Kidney tubule cell (primary cell): ENCODE data around the gene ANKRD33B.
"Not testable (repeated sequence)": the region's sequence is repeated elsewhere in the genome, so short reads cannot be mapped to it uniquely, and the experiment has no call there.

Experiments used
- DNase-seq: peaks from one replicate; pipeline ENCODE4 v3.0.0-alpha.2; 2018; ENCODE audit warnings: low spot score

Gene ANKRD33B

GRCh38 chr5:10621832-10622231 is 58.0 kb downstream of the ANKRD33B start:
- no peak for DNase-seq

DNA sequence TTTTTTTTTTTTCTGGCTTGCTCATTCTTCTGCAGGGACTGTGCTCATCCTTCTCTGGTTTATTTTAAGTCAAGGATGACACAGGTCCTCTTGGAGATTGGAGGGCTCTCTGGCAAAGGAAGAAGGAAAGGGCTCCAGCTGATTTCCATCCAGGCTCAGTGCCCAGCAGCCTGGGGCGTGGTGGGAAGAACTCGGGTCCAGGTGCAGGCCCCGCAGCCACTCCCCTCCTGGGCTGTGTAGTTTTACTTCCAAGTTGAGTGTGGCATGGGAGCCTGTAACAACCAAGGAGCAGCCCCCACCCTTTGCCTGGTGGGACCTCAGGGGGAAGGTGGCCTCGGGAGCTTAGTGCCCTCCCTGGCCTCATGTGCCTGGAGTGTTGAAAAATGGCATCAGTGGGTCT is 58.9 kb downstream of the ANKRD33B start:
- no peak for DNase-seq

GRCh38 chr5:10623305-10623910 is 59.5 kb downstream of the ANKRD33B start:
- DNase-seq, result no peak

- no peak for DNase-seq
Observed at GRCh38 chr5:10624206-10624605, 60.3 kb downstream of the ANKRD33B start.

DNA sequence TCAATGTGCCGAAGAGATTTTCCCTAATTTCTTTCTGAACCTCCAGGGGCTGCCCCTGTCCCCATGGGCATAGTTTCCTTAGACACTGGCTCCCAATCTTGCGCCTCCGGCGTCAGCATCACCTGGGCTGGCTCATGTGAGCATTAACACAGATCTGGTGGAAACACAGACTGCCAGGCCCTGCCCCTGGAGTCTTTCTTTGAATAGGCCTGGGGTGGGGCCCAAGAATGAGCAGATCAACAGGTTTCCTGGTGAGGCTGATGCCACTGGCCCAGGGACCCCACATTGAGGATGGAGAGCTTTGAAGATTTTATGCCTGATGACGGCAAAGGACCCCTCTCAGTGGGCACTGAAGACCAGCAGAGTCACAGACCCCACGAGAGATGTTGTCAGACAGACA is 60.8 kb downstream of the ANKRD33B start:
- DNase-seq, result no peak

DNA sequence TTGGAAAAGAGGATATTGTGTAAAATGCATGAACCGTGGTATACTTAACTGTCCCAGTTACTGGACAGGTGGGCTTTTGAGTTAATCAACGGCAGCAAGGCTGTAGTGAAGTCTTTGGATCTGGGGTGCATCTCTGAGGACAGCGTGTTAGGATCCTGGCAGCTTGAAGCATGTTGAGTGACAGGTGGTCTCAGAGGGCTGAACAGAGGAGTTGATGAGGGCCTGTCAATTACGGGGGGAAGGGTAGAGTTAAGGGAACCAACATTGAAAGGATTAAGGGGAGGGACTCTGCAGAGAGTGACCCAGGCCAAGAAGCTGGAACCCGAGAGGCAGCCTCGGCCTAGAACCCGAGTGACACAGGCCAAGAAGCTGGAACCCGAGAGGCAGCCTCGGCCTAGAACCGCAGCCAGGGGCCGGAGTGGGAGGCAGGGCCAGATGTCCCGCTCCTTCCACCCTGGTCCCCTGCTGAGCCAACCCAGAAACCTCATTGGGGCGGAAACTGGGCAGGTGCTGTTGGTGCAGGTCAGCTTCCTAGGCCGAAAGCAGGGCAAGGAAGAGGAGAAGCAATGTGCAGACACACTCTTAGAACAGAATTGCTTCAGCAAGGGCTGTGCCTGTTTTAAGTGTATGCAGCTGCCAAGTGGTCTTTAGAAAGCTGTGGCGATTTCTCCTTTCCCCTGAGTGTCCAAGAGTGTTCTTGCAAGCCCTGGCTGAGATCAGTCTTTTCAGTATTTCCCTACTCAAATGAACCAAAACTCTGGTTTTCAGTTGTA is 62.0 kb downstream of the ANKRD33B start:
- DNase-seq, result no peak

- DNase-seq, result no peak
Observed at GRCh38 chr5:10626473-10627013, 62.7 kb downstream of the ANKRD33B start.

DNA sequence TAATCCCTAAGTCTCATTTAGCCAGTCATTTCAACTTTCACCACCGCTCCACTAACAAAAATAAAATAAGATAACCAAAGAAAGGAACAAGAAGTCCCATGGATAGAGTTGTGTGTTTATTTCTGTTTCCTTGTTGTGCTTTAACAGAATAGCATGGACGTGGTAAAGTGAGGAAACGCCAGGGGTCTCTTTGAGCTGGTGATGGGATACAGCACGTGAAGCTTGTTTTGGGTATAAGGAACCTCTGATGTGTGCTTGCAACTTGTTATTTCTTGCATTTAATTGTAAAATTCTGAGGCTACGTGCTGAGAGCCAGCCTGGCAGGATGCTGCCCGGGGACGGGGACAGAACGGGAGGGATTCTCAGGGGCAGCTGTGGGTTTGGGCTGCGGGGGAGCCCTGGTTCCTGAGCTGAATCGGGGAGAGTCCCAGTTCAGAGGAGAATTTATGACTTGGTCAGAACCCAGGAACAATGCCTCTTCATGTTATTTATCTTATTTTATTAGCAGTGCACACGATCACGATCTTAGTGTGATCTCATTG is 63.4 kb downstream of the ANKRD33B start:
- no peak for DNase-seq

GRCh38 chr5:10628601-10629000 is 64.7 kb downstream of the ANKRD33B start:
- no peak for DNase-seq

DNA sequence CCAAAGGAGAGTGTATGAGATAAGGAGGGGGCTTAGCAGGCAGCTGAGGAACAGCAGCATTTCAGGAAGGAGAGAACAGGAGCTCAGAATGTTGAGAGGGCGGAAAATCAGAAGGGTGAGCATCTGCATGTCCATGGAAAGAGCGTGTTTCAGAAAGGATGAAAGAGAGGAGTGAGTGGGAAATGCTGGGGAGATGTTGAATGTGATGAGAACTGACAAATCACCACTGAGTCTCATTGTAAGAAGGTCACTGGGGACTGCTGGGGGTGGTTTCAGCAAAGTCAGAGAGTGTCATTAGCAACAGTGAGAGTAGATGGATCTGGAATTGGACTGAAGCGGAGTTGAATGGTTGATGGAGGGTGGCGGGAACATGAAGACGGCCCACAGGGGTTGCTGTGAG is 65.8 kb downstream of the ANKRD33B start:
- no peak for DNase-seq

- DNase-seq, result no peak
Observed at GRCh38 chr5:10630126-10630525, 66.3 kb downstream of the ANKRD33B start.

DNA sequence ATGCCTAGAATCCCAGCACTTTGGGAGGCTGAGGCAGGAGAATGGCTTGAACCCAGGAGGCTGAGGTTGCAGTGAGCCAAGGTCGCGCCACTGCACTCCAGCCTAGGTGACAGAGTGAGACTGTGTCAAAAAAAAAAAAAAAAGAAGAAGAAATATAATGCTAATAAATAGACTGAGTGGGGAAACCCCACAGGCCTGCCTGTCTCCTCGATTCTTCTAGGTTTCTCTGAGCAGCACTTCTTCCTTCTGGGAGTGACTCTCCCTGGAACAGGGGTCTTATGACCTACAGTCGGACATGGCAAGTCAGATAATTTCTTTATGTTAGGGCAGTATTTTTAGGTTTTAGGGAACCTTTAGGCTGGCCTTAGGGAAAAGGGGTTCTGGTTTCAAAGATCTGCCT is 66.9 kb downstream of the ANKRD33B start:
- DNase-seq, result not testable (repeated sequence)

DNA sequence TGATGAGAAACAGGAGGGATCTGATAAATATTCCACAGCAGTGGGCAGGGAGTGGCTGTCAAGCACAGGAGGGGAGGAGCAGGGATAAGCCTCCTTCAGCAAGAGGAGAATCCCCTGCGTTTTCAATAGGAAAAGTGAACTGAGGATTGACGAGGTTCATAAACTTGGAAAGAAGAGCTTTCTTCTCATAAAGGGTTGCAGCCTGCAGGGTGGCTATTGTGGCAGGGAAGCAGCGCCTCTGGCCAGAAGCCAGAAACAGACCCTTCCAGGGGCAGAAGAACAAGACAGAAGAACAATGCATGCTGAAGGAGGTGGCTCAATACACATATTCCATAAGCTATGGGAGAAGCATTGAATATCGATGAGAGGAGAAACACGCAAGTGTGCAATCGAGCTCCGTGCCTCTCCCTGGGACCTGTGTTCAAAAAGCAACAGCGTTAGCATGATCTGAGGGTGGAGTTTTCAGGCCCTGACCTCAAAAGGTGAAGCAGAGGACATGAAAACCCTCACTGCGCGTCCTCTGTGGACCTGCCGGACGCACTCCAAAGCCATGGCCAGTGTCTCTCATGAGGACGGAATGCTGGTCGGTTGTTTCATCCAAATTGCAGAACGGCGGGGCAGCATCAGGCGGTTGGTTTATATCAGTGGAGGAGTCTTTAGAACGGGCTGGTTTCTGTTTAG is 67.6 kb downstream of the ANKRD33B start:
- DNase-seq, result no peak

DNA sequence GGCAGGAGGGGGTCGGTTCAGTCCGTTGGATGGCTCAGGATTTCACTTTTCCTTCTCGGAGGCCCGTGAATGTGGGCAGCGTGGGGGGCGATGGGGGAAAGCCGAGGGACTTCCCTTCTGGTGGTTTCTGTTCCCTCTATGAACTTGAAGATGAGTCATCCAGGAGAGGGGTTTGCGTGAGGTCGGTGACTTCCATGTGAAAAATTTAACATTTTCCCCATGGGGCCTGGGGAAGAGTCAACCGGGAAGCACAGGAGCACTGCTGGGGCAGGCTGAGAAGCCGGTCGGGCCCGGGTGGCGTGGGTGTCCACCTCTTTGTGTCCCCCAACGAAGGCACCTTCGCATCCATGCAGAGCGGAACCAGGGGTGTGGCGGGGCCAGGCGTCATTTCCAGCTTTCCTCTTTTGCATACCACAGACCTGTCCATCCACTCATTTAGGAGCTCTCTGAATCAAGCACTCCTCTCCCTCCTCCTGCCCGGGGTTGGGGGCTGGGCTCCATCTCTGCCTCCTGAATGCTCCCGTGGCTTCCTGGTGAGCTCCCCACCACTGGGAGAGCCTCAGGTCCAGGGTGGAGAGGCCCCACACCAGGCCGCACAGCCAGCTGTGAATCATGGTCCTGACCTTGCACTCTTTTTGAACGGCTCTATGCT is 68.4 kb downstream of the ANKRD33B start:
- peak; percentile 75 for DNase-seq

GRCh38 chr5:10633271-10634049 is 69.6 kb downstream of the ANKRD33B start:
- DNase-seq, result no peak

DNA sequence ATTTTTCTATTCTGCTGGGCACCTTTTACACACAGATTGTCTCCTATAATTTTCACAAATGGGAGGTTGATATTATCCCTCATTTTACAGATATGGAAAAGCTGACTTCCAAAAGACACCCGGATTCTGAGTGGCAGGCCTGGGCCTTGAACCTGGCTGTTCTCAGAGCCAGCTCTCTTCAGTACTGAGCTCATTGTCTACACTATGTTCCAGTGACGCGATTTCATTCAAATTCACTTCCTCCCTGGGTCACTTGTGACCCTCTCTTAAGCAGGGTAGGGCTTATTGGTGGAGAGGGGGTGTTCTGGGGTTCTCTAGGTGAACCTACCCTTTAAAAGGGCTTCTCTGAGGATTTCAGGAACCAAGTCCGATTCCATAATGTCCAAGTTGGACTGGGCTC is 70.2 kb downstream of the ANKRD33B start:
- no peak for DNase-seq

GRCh38 chr5:10634562-10634961 is 70.7 kb downstream of the ANKRD33B start:
- DNase-seq, result no peak

DNA sequence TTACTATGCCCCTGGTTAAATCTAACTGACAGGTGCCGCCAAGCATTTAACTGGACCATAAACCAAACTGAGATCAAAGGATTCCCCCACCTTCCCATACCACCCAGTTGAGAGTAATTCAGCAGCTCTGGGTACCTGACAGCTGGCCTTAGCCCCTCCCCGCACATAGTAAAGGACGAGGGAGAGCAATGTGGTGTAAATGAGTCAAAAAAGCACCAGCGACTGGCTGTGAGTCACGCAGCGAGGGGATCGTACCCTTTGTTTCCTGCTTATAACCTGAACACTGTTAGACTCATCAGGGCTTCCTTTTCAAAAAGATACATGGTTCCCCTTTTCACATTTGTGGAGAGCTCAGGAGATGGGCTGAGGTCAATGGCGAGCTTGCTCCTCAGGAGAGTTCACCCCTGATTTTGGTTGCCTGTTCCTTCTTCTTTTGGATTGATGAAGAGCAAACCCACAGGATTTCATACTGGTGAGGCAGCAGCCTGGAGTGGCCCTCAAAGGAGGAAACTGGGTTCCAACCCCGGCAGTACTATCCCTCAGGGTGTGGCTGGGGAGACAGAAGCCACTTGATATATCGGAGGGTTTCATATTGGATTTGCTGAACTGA is 71.5 kb downstream of the ANKRD33B start:
- DNase-seq, result peak; percentile 86

DNA sequence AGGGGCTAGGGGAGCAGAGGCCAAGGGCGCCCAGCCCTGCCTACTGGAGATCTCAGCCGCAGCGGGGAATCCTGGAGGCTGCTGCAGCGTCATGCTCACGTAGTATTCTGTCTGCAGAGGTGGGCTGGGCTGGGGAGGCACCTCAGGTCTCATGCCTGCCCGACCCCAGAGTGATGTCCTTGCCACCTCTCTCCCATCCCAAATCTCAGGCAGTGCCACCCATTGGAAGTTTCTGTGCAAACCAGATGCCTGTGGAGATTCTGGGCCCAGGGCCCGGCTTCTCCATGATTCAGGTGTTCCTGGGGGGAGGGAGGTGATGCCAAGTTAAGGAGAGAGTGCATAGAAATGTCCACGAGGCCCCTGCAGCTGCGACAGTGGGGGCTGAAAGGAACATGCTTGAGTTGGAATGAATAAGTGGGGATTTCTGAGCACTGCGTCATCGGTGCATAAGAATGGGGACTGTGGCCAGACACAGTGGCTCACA is 72.0 kb downstream of the ANKRD33B start:
- peak; percentile 71 for DNase-seq

DNA sequence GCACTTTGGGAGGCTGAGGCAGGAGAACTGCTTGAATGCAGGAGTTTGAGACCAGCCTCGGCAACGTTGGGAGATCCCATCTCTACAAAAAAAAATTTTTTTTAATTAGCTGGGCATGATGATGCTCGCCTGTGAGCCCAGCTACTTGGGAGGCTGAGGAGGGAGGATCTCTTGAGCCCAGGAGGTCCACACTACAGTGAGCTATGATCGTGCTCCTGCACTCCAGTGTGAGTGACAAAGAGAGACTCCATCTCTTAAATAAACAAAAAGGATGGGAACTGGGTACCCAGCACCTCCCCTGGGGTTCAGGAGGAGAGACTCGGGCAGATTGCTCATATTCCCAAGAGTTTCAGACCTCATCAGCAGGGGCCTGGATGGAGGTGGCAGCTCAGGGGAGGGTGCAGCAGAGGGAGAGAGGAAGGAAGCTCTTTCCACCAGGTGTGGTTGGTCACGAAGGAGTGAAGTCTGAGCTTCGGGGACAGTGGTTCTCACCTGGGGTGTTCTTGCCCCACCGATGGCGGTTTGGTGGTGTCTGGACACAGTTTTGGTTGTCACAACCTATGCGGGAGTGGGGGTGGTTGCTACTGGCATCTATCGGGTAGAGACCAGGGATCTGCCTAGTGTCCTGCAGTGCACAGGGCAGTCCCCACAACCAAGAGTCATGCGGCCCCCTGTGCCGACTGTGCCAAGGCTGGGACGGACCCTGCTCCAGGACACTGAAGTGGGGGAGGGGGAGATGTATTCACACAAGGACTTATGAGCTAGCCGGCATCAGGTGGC is 72.7 kb downstream of the ANKRD33B start:
- DNase-seq, result no peak
